DOHH2 (cell line): ENCODE measurements around the gene SRMS.

Experiments used
- CTCF ChIP-seq: fragments of 200-600 bp; sonication (generic); IDR thresholded peaks from one replicate; pipeline ENCODE4 v1.5.1; 2014; ENCODE audit warnings: antibody characterized with exemption, mild to moderate bottlenecking, low read depth, low read length; ENCODE audit not compliant: poor library complexity, severe bottlenecking
- EZH2phosphoT487 ChIP-seq: fragments of 200-600 bp; sonication (generic); IDR thresholded peaks from 2 replicates; pipeline ENCODE4 v1.6.1; 2017; ENCODE audit warnings: borderline replicate concordance, mild to moderate bottlenecking, antibody characterized with exemption, low read length, moderate library complexity, mixed read lengths

- TF ChIP-seq CTCF, result no peak
- TF ChIP-seq EZH2phosphoT487, result no peak
These were observed 21.7 kb upstream of the SRMS start for GRCh38 chr20:63568986-63569949.
